Measurements from ENCODE around the gene SRBD1. TPM values are rescaled to one million over a fixed set of nuclear protein-coding genes. Genes with fewer than 3 reads are reported as not detected.

SRBD1 gene
- total RNA-seq, 1 experiment from 2014 or later = 22.8 TPM

- Mint-ChIP-seq H3K4me1 (peaks cover 21% of the 10 kb centered on the region), H3K4me3 (no peak overlapping the region), H3K27ac (no peak overlapping the region), H3K9me3 (0 out of 2 replicates have a peak, but pooled peaks cover 4% of the 10 kb centered on the region), H3K27me3 (ENCODE audit: low read depth) (no peaks in the 10 kb centered on the region), H3K36me3 (peaks cover 3% of the 10 kb centered on the region; the same call in 1 of the 2 replicates)
- no peak for DNase-seq (ENCODE audit: low spot score)
- ChIA-PET CTCF (interaction anchor here (1.0 to 3.9 kb wide), 3 partner anchors 152 to 513 kb away, joined by 3 to 31 read pairs (median 3); no protein-coding TSS in a partner anchor), POLR2A (no interaction called here)
- TF ChIP-seq TP53 (CRISPR knock-in tag; IDR thresholded peaks at IDR 0.05) (no peak), JUN (CRISPR knock-in tag; IDR thresholded peaks at IDR 0.05) (no peak), PRDM15 (CRISPR knock-in tag; IDR thresholded peaks at IDR 0.05) (no peak), ZNF416 (CRISPR knock-in tag; IDR thresholded peaks at IDR 0.05) (no peak), CDX4 (CRISPR knock-in tag; IDR thresholded peaks at IDR 0.05; ENCODE audit: borderline replicate concordance) (no peak)
- TF ChIP-seq, protein P1, sequence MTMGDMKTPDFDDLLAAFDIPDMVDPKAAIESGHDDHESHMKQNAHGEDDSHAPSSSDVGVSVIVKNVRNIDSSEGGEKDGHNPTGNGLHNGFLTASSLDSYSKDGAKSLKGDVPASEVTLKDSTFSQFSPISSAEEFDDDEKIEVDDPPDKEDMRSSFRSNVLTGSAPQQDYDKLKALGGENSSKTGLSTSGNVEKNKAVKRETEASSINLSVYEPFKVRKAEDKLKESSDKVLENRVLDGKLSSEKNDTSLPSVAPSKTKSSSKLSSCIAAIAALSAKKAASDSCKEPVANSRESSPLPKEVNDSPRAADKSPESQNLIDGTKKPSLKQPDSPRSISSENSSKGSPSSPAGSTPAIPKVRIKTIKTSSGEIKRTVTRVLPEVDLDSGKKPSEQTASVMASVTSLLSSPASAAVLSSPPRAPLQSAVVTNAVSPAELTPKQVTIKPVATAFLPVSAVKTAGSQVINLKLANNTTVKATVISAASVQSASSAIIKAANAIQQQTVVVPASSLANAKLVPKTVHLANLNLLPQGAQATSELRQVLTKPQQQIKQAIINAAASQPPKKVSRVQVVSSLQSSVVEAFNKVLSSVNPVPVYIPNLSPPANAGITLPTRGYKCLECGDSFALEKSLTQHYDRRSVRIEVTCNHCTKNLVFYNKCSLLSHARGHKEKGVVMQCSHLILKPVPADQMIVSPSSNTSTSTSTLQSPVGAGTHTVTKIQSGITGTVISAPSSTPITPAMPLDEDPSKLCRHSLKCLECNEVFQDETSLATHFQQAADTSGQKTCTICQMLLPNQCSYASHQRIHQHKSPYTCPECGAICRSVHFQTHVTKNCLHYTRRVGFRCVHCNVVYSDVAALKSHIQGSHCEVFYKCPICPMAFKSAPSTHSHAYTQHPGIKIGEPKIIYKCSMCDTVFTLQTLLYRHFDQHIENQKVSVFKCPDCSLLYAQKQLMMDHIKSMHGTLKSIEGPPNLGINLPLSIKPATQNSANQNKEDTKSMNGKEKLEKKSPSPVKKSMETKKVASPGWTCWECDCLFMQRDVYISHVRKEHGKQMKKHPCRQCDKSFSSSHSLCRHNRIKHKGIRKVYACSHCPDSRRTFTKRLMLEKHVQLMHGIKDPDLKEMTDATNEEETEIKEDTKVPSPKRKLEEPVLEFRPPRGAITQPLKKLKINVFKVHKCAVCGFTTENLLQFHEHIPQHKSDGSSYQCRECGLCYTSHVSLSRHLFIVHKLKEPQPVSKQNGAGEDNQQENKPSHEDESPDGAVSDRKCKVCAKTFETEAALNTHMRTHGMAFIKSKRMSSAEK (CRISPR knock-in tag; IDR thresholded peaks at IDR 0.05; ENCODE audit: borderline replicate concordance) = no peak
- TF ChIP-seq, protein P2, sequence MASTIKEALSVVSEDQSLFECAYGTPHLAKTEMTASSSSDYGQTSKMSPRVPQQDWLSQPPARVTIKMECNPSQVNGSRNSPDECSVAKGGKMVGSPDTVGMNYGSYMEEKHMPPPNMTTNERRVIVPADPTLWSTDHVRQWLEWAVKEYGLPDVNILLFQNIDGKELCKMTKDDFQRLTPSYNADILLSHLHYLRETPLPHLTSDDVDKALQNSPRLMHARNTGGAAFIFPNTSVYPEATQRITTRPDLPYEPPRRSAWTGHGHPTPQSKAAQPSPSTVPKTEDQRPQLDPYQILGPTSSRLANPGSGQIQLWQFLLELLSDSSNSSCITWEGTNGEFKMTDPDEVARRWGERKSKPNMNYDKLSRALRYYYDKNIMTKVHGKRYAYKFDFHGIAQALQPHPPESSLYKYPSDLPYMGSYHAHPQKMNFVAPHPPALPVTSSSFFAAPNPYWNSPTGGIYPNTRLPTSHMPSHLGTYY (CRISPR knock-in tag; IDR thresholded peaks at IDR 0.05) = no peak
- no peak for ATAC-seq
Observed at GRCh38 chr2:45494275-45494977, 116.6 kb downstream of the SRBD1 start.

- ChIA-PET CTCF (interaction anchor here (2.0 kb wide), 1 partner anchor 503 kb away, joined by 4 read pairs; no protein-coding TSS in a partner anchor), POLR2A (no interaction called here)
- Mint-ChIP-seq H3K27ac (no peak overlapping the region), H3K4me1 (peaks cover 4% of the 10 kb centered on the region), H3K4me3 (no peak overlapping the region), H3K9me3 (peaks cover 4% of the 10 kb centered on the region), H3K36me3 (peaks cover 5% of the 10 kb centered on the region), H3K27me3 (ENCODE audit: low read depth) (no peaks in the 10 kb centered on the region)
- DNase-seq (ENCODE audit: low spot score) (no peak), ATAC-seq (no peak)
- TF ChIP-seq CREB1 (CRISPR knock-in tag; IDR thresholded peaks at IDR 0.05) = no peak
- no peak for TF ChIP-seq TEAD1 (CRISPR knock-in tag; IDR thresholded peaks at IDR 0.05)
- TF ChIP-seq ZNF423 (CRISPR knock-in tag; IDR thresholded peaks at IDR 0.05) = no peak
- no peak for TF ChIP-seq ZNF232 (CRISPR knock-in tag; IDR thresholded peaks at IDR 0.05)
- TF ChIP-seq ZNF219 (CRISPR knock-in tag; IDR thresholded peaks at IDR 0.05; ENCODE audit: borderline replicate concordance) = no peak
- TF ChIP-seq SMAD3 (CRISPR knock-in tag; IDR thresholded peaks at IDR 0.05; ENCODE audit: borderline replicate concordance) = no peak
- TF ChIP-seq MXD4 (CRISPR knock-in tag; IDR thresholded peaks at IDR 0.05; ENCODE audit: borderline replicate concordance) = no peak
- TF ChIP-seq, protein P3, sequence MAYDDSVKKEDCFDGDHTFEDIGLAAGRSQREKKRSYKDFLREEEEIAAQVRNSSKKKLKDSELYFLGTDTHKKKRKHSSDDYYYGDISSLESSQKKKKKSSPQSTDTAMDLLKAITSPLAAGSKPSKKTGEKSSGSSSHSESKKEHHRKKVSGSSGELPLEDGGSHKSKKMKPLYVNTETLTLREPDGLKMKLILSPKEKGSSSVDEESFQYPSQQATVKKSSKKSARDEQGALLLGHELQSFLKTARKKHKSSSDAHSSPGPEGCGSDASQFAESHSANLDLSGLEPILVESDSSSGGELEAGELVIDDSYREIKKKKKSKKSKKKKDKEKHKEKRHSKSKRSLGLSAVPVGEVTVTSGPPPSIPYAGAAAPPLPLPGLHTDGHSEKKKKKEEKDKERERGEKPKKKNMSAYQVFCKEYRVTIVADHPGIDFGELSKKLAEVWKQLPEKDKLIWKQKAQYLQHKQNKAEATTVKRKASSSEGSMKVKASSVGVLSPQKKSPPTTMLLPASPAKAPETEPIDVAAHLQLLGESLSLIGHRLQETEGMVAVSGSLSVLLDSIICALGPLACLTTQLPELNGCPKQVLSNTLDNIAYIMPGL (CRISPR knock-in tag; IDR thresholded peaks at IDR 0.05) = no peak
- TF ChIP-seq NFYB (CRISPR knock-in tag; conservative IDR thresholded peaks at IDR 0.05; ENCODE audit: low read depth) = no peak
- no peak for TF ChIP-seq NFE2L1 (CRISPR knock-in tag; IDR thresholded peaks at IDR 0.05)
- no peak for TF ChIP-seq RORB (CRISPR knock-in tag; IDR thresholded peaks at IDR 0.05)
Observed at GRCh38 chr2:45484965-45485364, 126.1 kb downstream of the SRBD1 start.

Data from WTC11 (cell line).